COR-L47 (cell line): Measurements from ENCODE around the gene AHRR.

Experiments
- DNase-seq: peaks from one replicate; lab custom pipeline; 2025; lab: John Stamatoyannopoulos, UW

Gene AHRR

GRCh38 chr5:346229-346935 lies 24.9 kb downstream of the AHRR start:
- DNase-seq: no peak

- DNase-seq: no peak
Measured at GRCh38 chr5:347712-348284, 26.3 kb downstream of the AHRR start.

GRCh38 chr5:348726-349125 lies 27.2 kb downstream of the AHRR start:
- no peak for DNase-seq

- no peak for DNase-seq
Measured at GRCh38 chr5:350355-350754, 28.8 kb downstream of the AHRR start.

GRCh38 chr5:351084-351920 lies 29.8 kb downstream of the AHRR start:
- DNase-seq: no peak

GRCh38 chr5:351921-352245 lies 30.4 kb downstream of the AHRR start:
- DNase-seq: no peak

- no peak for DNase-seq
Measured at GRCh38 chr5:352639-353611, 31.4 kb downstream of the AHRR start.

- DNase-seq: no peak
Measured at GRCh38 chr5:353612-354580, 32.4 kb downstream of the AHRR start.

GRCh38 chr5:354581-355378 lies 33.3 kb downstream of the AHRR start:
- no peak for DNase-seq

GRCh38 chr5:355379-355935 lies 33.9 kb downstream of the AHRR start:
- no peak for DNase-seq

- no peak for DNase-seq
Measured at GRCh38 chr5:355958-356357, 34.4 kb downstream of the AHRR start.

- DNase-seq: no peak
Measured at GRCh38 chr5:359301-359897, 37.9 kb downstream of the AHRR start.

GRCh38 chr5:360257-361027 lies 38.9 kb downstream of the AHRR start:
- DNase-seq: no peak

- no peak for DNase-seq
Measured at GRCh38 chr5:362189-362588, 40.7 kb downstream of the AHRR start.

GRCh38 chr5:362978-363765 lies 41.7 kb downstream of the AHRR start:
- DNase-seq: no peak

GRCh38 chr5:364497-364896 lies 43.0 kb downstream of the AHRR start:
- DNase-seq: no peak

GRCh38 chr5:366541-367357 lies 45.2 kb downstream of the AHRR start:
- DNase-seq: no peak
